ENCODE measurements around the gene GGN. TPM values are rescaled to one million over a fixed set of nuclear protein-coding genes. Genes with fewer than 3 reads are reported as not detected.
A peak's percentile ranks its signal among the peaks of the same experiment; 100 is the strongest.

The GGN gene
- total and polyA plus RNA-seq, 9 of the 15 experiments (the other 6 are each of a cell fraction or from before 2014, with no cell fraction given) = 0.15 to 0.33 TPM; not detected in 7

GRCh38 chr19:38336638-38337359 lies 51.0 kb downstream of the GGN start (continued):
- TF ChIP-seq BCLAF1 (IDR thresholded peaks at IDR 0.05; ENCODE audit: borderline replicate concordance in 1 of 2, control insufficient read depth in 1 of 2, low read depth in 2 of 2, low read length in 1 of 2) (no peak), CBFA2T3 (IDR thresholded peaks at IDR 0.05) (no peak), USF2 (CRISPR knock-in tag; IDR thresholded peaks at IDR 0.05) (no peak), ZNF134 (CRISPR knock-in tag; conservative IDR thresholded peaks at IDR 0.05) (no peak), E2F5 (CRISPR knock-in tag; IDR thresholded peaks at IDR 0.05) (no peak), KLF10 (CRISPR knock-in tag; IDR thresholded peaks at IDR 0.05) (no peak), ZBTB43 (CRISPR knock-in tag; IDR thresholded peaks at IDR 0.05) (no peak), NCOA1 (IDR thresholded peaks at IDR 0.05; ENCODE audit: low read depth) (no peak), FOXM1 (IDR thresholded peaks at IDR 0.05; ENCODE audit: low read depth) (no peak), FOXM1 (CRISPR knock-in tag; IDR thresholded peaks at IDR 0.05; ENCODE audit: low read depth) (no peak), ZNF77 (CRISPR knock-in tag; IDR thresholded peaks at IDR 0.05) (no peak), E2F1 (CRISPR knock-in tag; IDR thresholded peaks at IDR 0.05) (no peak), HNRNPL (IDR thresholded peaks at IDR 0.05; ENCODE audit: low read depth, low read length) (no peak), ZNF445 (CRISPR knock-in tag; IDR thresholded peaks at IDR 0.05; ENCODE audit: low read depth) (no peak), ZNF609 (CRISPR knock-in tag; IDR thresholded peaks at IDR 0.05; ENCODE audit: borderline replicate concordance) (no peak), TRIM24 (IDR thresholded peaks at IDR 0.05) (peak in 1 of 2 experiments; percentile 39; a peak in 2 of 4 replicates)

Data from K562 (cell line).